HEK293 (cell line): ENCODE data around the gene RGS19.
A peak's percentile ranks its signal among the peaks of the same experiment; 100 is the strongest.

Source experiments
- CTCF ChIA-PET: fragments of 350-600 bp; formaldehyde crosslinking; extraction: SDS; loops from one replicate; lab custom pipeline; 2021; ENCODE audit warnings: antibody characterized with exemption; lab: Yijun Ruan, JAX
- POLR2A ChIA-PET: fragments of 300-600 bp; formaldehyde crosslinking; extraction: SDS; loops from one replicate; lab custom pipeline; 2020; ENCODE audit warnings: antibody characterized with exemption, inconsistent platforms; lab: Yijun Ruan, JAX
- H3K27ac ChIP-seq: fragments of 200-500 bp; sonication (Bioruptor generic); 2 replicates; pipeline ENCODE4 v1.5.1; 2014; ENCODE audit warnings: low read depth, low read length, control low read depth, inconsistent platforms; ENCODE audit errors: extremely low read depth
- H3K36me3 ChIP-seq, 2 experiments: fragments of 200-500 bp in 1 of 2; sonication (Bioruptor generic) in 1 of 2; 1 replicate in 1 of 2; 2 replicates in 1 of 2; pipeline ENCODE4 v1.5.1; 2014 to 2017; ENCODE audit warnings: inconsistent platforms in 2 of 2, low read length in 2 of 2; ENCODE audit not compliant: control insufficient read depth in 2 of 2, insufficient read depth in 1 of 2
- H3K4me1 ChIP-seq: fragments of 200-500 bp; sonication (Bioruptor generic); 2 replicates; pipeline ENCODE4 v1.5.1; 2014; ENCODE audit warnings: mild to moderate bottlenecking, low read length, inconsistent platforms; ENCODE audit not compliant: control insufficient read depth, insufficient read depth
- H3K4me3 ChIP-seq: 2 replicates; pipeline ENCODE4 v1.5.1; 2011; ENCODE audit warnings: low read depth, mild to moderate bottlenecking, control low read depth, low read length, moderate library complexity
- H3K9me3 ChIP-seq: fragments of 200-500 bp; sonication (Bioruptor generic); 2 replicates; pipeline ENCODE4 v1.5.1; 2014; ENCODE audit warnings: low read depth, low read length, inconsistent platforms; ENCODE audit not compliant: control insufficient read depth, insufficient read depth
- ATF2 ChIP-seq: fragments of 450-650 bp; formaldehyde crosslinking; IDR thresholded peaks from 2 replicates; pipeline ENCODE4 v1.5.1; 2016; ENCODE audit warnings: missing biosample characterization, missing genetic modification characterization, low read depth
- EGR2 ChIP-seq: fragments of 450-650 bp; formaldehyde crosslinking; IDR thresholded peaks from 2 replicates; pipeline ENCODE4 v1.5.1; 2016; ENCODE audit warnings: low read depth, missing biosample characterization, missing genetic modification characterization
- GLIS1 ChIP-seq: fragments of 450-650 bp; formaldehyde crosslinking; IDR thresholded peaks from 2 replicates; pipeline ENCODE4 v1.5.1; 2016; ENCODE audit warnings: missing biosample characterization, missing genetic modification characterization
- KLF16 ChIP-seq: fragments of 450-650 bp; formaldehyde crosslinking; IDR thresholded peaks from 2 replicates; pipeline ENCODE4 v1.5.1; 2017; ENCODE audit warnings: missing biosample characterization, missing genetic modification characterization
- SCRT2 ChIP-seq: fragments of 450-650 bp; formaldehyde crosslinking; IDR thresholded peaks from 2 replicates; pipeline ENCODE4 v1.5.1; 2016; ENCODE audit warnings: missing biosample characterization, missing genetic modification characterization
- TSHZ1 ChIP-seq: fragments of 450-650 bp; formaldehyde crosslinking; IDR thresholded peaks from 2 replicates; pipeline ENCODE4 v1.5.1; 2016; ENCODE audit warnings: missing biosample characterization, missing genetic modification characterization, borderline replicate concordance
- ZNF19 ChIP-seq: fragments of 450-650 bp; formaldehyde crosslinking; IDR thresholded peaks from 2 replicates; pipeline ENCODE4; 2016; ENCODE audit warnings: missing biosample characterization, missing genetic modification characterization, low read depth
- ZNF248 ChIP-seq: fragments of 450-650 bp; formaldehyde crosslinking; IDR thresholded peaks from 2 replicates; pipeline ENCODE4 v1.5.1; 2017; ENCODE audit warnings: missing biosample characterization, missing genetic modification characterization
- ZNF394 ChIP-seq: fragments of 450-650 bp; formaldehyde crosslinking; IDR thresholded peaks from 2 replicates; pipeline ENCODE4 v1.5.1; 2016; ENCODE audit warnings: missing biosample characterization, missing genetic modification characterization, mild to moderate bottlenecking, moderate library complexity, borderline replicate concordance
- ZNF549 ChIP-seq: fragments of 450-650 bp; IDR thresholded peaks from 2 replicates; pipeline ENCODE4 v1.5.1; 2018; ENCODE audit warnings: missing biosample characterization, missing genetic modification characterization, mild to moderate bottlenecking, inconsistent platforms, moderate library complexity
- ZNF580 ChIP-seq: fragments of 450-650 bp; formaldehyde crosslinking; IDR thresholded peaks from 2 replicates; pipeline ENCODE4 v1.5.1; 2016; ENCODE audit warnings: missing biosample characterization, missing genetic modification characterization
- ZNF600 ChIP-seq: fragments of 450-650 bp; formaldehyde crosslinking; IDR thresholded peaks from 2 replicates; pipeline ENCODE4 v1.5.1; 2016; ENCODE audit warnings: missing biosample characterization, missing genetic modification characterization
- ZNF610 ChIP-seq: fragments of 450-650 bp; formaldehyde crosslinking; IDR thresholded peaks from 2 replicates; pipeline ENCODE4 v1.5.1; 2016; ENCODE audit warnings: missing biosample characterization, missing genetic modification characterization, borderline replicate concordance
- ZNF626 ChIP-seq: fragments of 450-650 bp; sonication (Bioruptor Pico); formaldehyde crosslinking; IDR thresholded peaks from 2 replicates; pipeline ENCODE4 v1.5.1; 2018; ENCODE audit warnings: missing biosample characterization, missing genetic modification characterization, inconsistent platforms
- ZNF645 ChIP-seq: fragments of 450-650 bp; formaldehyde crosslinking; IDR thresholded peaks from 2 replicates; pipeline ENCODE4; 2016; ENCODE audit warnings: missing biosample characterization, missing genetic modification characterization
- ZNF658 ChIP-seq: fragments of 450-650 bp; formaldehyde crosslinking; IDR thresholded peaks from 2 replicates; pipeline ENCODE4; 2016; ENCODE audit warnings: missing biosample characterization, missing genetic modification characterization
- ZNF664 ChIP-seq: fragments of 450-650 bp; formaldehyde crosslinking; IDR thresholded peaks from 2 replicates; pipeline ENCODE4 v1.5.1; 2016; ENCODE audit warnings: missing biosample characterization, missing genetic modification characterization
- ZSCAN23 ChIP-seq: fragments of 450-650 bp; formaldehyde crosslinking; IDR thresholded peaks from 2 replicates; pipeline ENCODE4 v1.5.1; 2016; ENCODE audit warnings: missing biosample characterization, missing genetic modification characterization
- ZSCAN30 ChIP-seq: fragments of 450-650 bp; IDR thresholded peaks from 2 replicates; pipeline ENCODE4 v1.5.1; 2018; ENCODE audit warnings: missing biosample characterization, mild to moderate bottlenecking, missing genetic modification characterization, moderate library complexity

Gene RGS19

GRCh38 chr20:64113796-64114355 is 34.6 kb upstream of the RGS19 start:
- CTCF ChIA-PET: interaction anchor here (0.9 to 1.1 kb wide), 2 partner anchors 12 to 30 kb away, joined by 3 to 4 read pairs; no protein-coding TSS in a partner anchor

GRCh38 chr20:64113444-64113775 is 34.1 kb upstream of the RGS19 start:
- CTCF ChIA-PET: interaction anchor here (1.1 kb wide), 1 partner anchor 30 kb away, joined by 4 read pairs; no protein-coding TSS in a partner anchor
- Histone ChIP-seq H3K4me1 (no peaks in the 10 kb centered on the region), H3K4me3 (no peak overlapping the region), H3K36me3 (no peaks in the 10 kb centered on the region), H3K9me3 (no peaks in the 10 kb centered on the region), H3K27ac (no peak overlapping the region)
- POLR2A ChIA-PET: no interaction called here
- TF ChIP-seq ZSCAN30 (tag by site-specific recombination): no peak

More at GRCh38 chr20:64113796-64114355, 34.6 kb upstream of the RGS19 start:
- Histone ChIP-seq H3K36me3 (no peaks in the 10 kb centered on the region), H3K9me3 (no peaks in the 10 kb centered on the region), H3K4me3 (no peak overlapping the region), H3K27ac (no peak overlapping the region), H3K4me1 (no peaks in the 10 kb centered on the region)
- POLR2A ChIA-PET: interaction anchor here (0.6 kb wide), 1 partner anchor 53 kb away, joined by 3 read pairs; no protein-coding TSS in a partner anchor
- TF ChIP-seq ZNF394: no peak
- TF ChIP-seq EGR2 (tag by site-specific recombination): peak; percentile 14; the same call in 1 of the 2 replicates
- peak; percentile 77 for TF ChIP-seq ZNF600 (tag by site-specific recombination)
- no peak for TF ChIP-seq ZNF645 (tag by site-specific recombination)
- no peak for TF ChIP-seq ZSCAN23
- TF ChIP-seq ZNF580 (tag by site-specific recombination): no peak
- TF ChIP-seq GLIS1 (tag by site-specific recombination): no peak
- no peak for TF ChIP-seq ATF2 (tag by site-specific recombination)
- no peak for TF ChIP-seq KLF16 (tag by site-specific recombination)
- no peak for TF ChIP-seq SCRT2
- TF ChIP-seq TSHZ1 (tag by site-specific recombination): no peak
- TF ChIP-seq ZNF549: no peak

- Histone ChIP-seq H3K9me3 (no peaks in the 10 kb centered on the region), H3K27ac (no peak overlapping the region), H3K36me3 (no peaks in the 10 kb centered on the region), H3K4me3 (no peak overlapping the region), H3K4me1 (no peaks in the 10 kb centered on the region)
- POLR2A ChIA-PET: no interaction called here
- CTCF ChIA-PET: interaction anchor here (1.1 kb wide), 1 partner anchor 29 kb away, joined by 4 read pairs; no protein-coding TSS in a partner anchor
- no peak for TF ChIP-seq ZNF248
- TF ChIP-seq ZNF600 (tag by site-specific recombination): no peak
- TF ChIP-seq ZNF626: no peak
- no peak for TF ChIP-seq ZNF664 (tag by site-specific recombination)
- no peak for TF ChIP-seq ZNF610 (tag by site-specific recombination)
- no peak for TF ChIP-seq ZNF19
- TF ChIP-seq ZNF658 (tag by site-specific recombination): no peak
Observed at GRCh38 chr20:64112691-64113443, 33.5 kb upstream of the RGS19 start.
